Kidney epithelial cell (primary cell): Measurements from ENCODE around the gene RANBP17. TPM values are rescaled to one million over a fixed set of nuclear protein-coding genes. Genes with fewer than 3 reads are reported as not detected.
A peak's percentile ranks its signal among the peaks of the same experiment; 100 is the strongest.
"Not testable (repeated sequence)": the region's sequence is repeated elsewhere in the genome, so short reads cannot be mapped to it uniquely, and the experiment has no call there.

Experiments
- DNase-seq: peaks from one replicate; pipeline ENCODE4 v3.0.0-alpha.2; 2010; ENCODE audit warnings: low read depth
- H3K27me3 ChIP-seq: 2 replicates; pipeline ENCODE4 v1.6.0; 2011; ENCODE audit warnings: low read length; ENCODE audit not compliant: control insufficient read depth, insufficient read depth
- H3K36me3 ChIP-seq: 2 replicates; pipeline ENCODE4 v1.5.1; 2011; ENCODE audit warnings: low read length; ENCODE audit not compliant: control insufficient read depth, insufficient read depth
- H3K4me3 ChIP-seq: 2 replicates; pipeline ENCODE4 v1.5.1; 2011; ENCODE audit warnings: low read depth, mild to moderate bottlenecking, control low read depth, low read length
- CTCF ChIP-seq: IDR thresholded peaks from 2 replicates; pipeline ENCODE4 v1.5.1; 2011; ENCODE audit warnings: mild to moderate bottlenecking, moderate library complexity, low read length, control low read depth, inconsistent platforms; ENCODE audit not compliant: insufficient read depth, poor library complexity, severe bottlenecking
- total RNA-seq: library from RNA; depleted of rRNA; stranded (reverse); fragments of >200 nt; gene quantifications from 2 replicates; pipeline ENCODE4 v1.2.3, GENCODE V29; 2015

The RANBP17 gene
- total RNA-seq, 1 donor from 2014 or later = 10.4 TPM

GRCh38 chr5:171158581-171158980, 296.8 kb downstream of the RANBP17 start:
- no peaks in the 10 kb centered on the region for H3K27me3 ChIP-seq
- DNase-seq = no peak
- H3K36me3 ChIP-seq = no peaks in the 10 kb centered on the region
- TF ChIP-seq CTCF = no peak
- no peak overlapping the region for H3K4me3 ChIP-seq

GRCh38 chr5:171162165-171162564, 300.3 kb downstream of the RANBP17 start:
- Histone ChIP-seq H3K36me3 (no peaks in the 10 kb centered on the region), H3K27me3 (no peaks in the 10 kb centered on the region), H3K4me3 (no peak overlapping the region)
- no peak for TF ChIP-seq CTCF
- DNase-seq = no peak

DNA sequence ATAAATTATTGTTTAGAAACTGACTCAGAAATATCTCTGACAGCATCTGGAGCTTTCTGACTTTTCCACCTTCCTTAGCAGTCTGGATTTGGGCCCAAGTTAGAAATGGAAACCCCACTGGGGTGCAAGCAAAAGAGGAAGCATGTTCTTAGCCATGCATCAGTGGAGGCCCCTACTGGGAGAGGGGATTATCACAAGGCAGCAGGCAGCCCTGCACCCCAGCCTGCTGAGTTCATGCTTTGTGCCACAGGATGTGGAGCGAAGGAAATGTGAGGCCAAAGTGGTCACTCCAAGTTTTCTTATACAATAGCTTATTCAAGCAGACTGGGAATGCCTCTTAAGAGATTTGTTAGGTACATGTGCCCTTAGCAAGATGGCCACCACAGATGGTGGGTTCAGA, 300.8 kb downstream of the RANBP17 start:
- DNase-seq = no peak
- H3K27me3 ChIP-seq = no peaks in the 10 kb centered on the region
- TF ChIP-seq CTCF = peak; percentile 61
- no peak overlapping the region for H3K4me3 ChIP-seq
- no peaks in the 10 kb centered on the region for H3K36me3 ChIP-seq

DNA sequence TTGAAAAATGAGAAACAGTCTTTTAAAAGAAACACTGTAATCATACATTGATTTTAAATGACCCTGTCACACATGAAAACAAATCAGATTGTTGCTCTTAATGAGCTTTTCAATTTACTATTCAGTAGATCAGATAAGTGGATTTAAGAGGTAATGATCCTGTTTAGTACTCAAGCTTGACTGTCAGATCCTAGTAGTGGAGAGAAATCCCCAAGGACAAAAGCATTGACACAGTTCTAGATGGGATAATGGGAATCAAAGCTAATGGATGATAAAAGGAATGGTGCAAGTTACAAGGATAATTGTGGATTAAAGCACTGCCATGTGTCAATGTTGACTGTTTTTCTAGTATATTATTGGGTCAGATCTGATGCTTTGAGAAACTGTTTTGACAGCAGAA, 304.9 kb downstream of the RANBP17 start:
- no peaks in the 10 kb centered on the region for H3K27me3 ChIP-seq
- no peak for DNase-seq
- no peak for TF ChIP-seq CTCF
- H3K36me3 ChIP-seq = no peaks in the 10 kb centered on the region
- H3K4me3 ChIP-seq = no peak overlapping the region

DNA sequence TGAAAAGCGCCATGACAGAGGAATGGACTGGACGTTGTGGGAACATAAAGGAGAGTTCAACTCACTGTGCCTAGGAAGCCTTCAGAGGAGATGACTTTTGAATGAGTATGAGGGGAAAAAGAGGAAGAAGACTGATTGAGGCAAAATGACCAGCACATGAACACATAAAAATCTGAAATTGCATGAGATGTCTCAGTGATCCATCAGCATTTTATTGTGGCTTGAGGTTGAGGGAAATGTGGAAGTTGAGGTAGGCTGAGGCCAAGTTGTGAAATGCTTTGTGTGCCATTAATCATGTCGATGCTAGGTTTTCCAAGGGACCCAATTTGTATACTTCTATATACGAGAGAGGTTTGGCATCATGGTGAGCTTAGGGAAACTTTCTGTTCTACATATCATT, 306.4 kb downstream of the RANBP17 start:
- H3K27me3 ChIP-seq = no peaks in the 10 kb centered on the region
- no peak for DNase-seq
- H3K36me3 ChIP-seq = no peaks in the 10 kb centered on the region

DNA sequence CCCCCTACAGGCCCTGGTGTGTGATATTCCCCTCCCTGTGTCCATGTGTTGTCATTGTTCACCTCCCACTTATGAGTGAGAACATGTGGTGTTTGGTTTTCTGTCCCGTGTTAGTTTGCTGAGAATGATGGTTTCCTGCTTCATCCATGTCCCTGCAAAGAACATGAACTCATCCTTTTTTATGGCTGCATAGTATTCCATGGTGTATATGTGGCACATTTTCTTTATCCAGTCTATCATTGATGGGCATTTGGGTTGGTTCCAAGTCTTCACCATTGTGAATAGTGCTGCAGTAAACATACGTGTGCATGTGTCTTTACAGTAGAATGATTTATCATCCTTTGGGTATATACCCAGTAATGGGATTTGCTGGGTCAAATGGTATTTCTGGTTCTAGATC, 313.1 kb downstream of the RANBP17 start:
- not testable (repeated sequence) for H3K4me3 ChIP-seq, DNase-seq, H3K36me3 ChIP-seq, H3K27me3 ChIP-seq

More for the DNA sequence above, 306.4 kb downstream of the RANBP17 start:
- no peak for TF ChIP-seq CTCF
- no peak overlapping the region for H3K4me3 ChIP-seq
